Fibroblast of the aortic adventitia (primary cell): ENCODE data around the gene FRMD4A. TPM values are rescaled to one million over a fixed set of nuclear protein-coding genes. Genes with fewer than 3 reads are reported as not detected.

Source experiments
- DNase-seq: peaks from one replicate; pipeline ENCODE4 v3.0.0-alpha.2; 2010; ENCODE audit warnings: low read depth
- H3K4me3 ChIP-seq: 2 replicates; pipeline ENCODE4 v1.5.1; 2011; ENCODE audit warnings: low read depth, mild to moderate bottlenecking, control low read depth, low read length, moderate library complexity
- CTCF ChIP-seq: IDR thresholded peaks from 2 replicates; pipeline ENCODE4 v1.5.1; 2011; ENCODE audit warnings: mild to moderate bottlenecking, low read length, control low read depth, inconsistent platforms; ENCODE audit not compliant: insufficient read depth
- total RNA-seq: library from RNA; depleted of rRNA; stranded (reverse); fragments of >200 nt; gene quantifications from 2 replicates; pipeline ENCODE4 v1.2.3, GENCODE V29; 2012; ENCODE audit warnings: low replicate concordance

FRMD4A gene
- total RNA-seq, 1 donor = 42.4 TPM

DNA sequence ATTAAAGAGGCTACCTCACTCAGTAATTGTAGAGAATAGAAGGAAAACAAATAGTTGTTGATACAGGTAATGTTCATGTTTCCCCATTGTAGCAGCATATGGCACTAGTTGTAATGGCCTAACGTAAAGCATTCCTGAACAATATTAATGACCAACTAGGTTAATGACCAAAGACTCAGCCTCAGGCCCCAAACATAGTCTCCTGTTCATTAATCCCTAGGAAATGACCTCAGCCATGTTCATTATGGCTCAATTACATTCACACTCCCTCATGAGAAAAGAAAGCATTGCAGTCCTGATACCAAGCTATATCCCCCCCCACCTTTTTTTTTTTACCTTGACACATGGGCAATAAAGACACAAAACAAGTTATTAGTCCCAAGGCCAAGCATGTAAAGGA is 12.7 kb downstream of the FRMD4A start:
- no peak for TF ChIP-seq CTCF
- no peak for DNase-seq
- H3K4me3 ChIP-seq = no peak overlapping the region

DNA sequence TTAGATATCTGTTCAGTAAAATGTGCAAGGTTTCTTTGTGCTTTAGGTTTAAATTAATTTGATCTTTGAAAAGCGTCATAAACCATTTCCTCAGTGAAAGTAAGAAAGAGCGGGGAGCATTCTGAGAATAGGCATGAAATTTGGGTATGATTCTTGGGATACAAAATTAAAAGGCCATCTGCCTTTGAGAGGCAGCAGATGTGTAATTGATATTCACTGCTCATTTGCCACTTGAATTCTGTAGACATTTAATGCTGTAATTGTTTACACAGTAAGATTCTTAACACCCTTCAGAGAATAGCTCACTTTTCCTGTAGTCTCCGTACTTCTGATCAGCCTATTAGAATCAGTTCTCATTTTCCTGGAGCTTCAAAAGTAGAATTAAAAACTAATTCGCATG is 18.7 kb downstream of the FRMD4A start:
- TF ChIP-seq CTCF = no peak
- H3K4me3 ChIP-seq = no peak overlapping the region
- DNase-seq = no peak

GRCh38 chr10:14311206-14311957 is 19.3 kb downstream of the FRMD4A start:
- no peak for DNase-seq
- no peak for TF ChIP-seq CTCF
- no peak overlapping the region for H3K4me3 ChIP-seq

GRCh38 chr10:14309593-14309992 is 21.1 kb downstream of the FRMD4A start:
- TF ChIP-seq CTCF = no peak
- H3K4me3 ChIP-seq = no peak overlapping the region
- no peak for DNase-seq

GRCh38 chr10:14306190-14306589 is 24.5 kb downstream of the FRMD4A start:
- H3K4me3 ChIP-seq = no peak overlapping the region
- TF ChIP-seq CTCF = no peak
- DNase-seq = no peak

DNA sequence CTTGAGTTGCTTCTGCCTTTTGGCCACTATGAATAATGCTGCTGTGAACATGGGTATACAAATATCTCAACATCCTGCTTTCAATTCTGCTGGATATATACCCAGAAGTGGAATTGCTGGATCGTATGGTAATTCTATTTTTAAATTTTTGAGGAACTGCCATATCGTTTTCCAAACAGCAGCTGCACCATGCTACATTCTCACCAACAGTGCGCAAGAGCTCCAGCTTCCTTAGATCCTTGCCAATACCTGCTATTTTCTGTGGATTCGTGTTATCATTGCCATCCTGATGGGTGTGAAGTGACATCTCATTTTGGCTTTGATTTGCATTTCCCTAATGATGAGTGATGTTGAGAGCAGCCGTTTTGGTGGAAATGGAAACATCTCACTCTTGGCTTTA is 26.7 kb downstream of the FRMD4A start:
- no peak overlapping the region for H3K4me3 ChIP-seq
- no peak for TF ChIP-seq CTCF
- no peak for DNase-seq

DNA sequence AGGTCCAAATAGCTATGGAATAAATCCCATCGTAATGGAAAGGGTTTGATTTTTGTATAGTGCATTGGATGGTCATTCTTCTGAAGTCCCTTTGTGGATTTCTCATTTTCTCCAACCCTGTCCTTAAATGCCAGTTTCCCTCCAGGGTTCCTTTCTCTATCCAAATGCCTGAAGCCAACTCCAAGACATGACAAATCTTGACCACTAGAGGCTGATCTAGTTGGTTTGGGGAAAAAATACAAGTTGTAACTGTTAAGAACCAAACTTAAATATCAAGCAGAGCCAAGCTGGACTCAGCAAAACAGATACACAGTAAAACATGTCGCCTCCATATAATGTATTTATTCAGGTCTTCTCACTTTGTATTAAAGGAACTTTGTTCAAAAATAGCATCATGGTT is 28.7 kb downstream of the FRMD4A start:
- peak; percentile 62 for TF ChIP-seq CTCF
- no peak overlapping the region for H3K4me3 ChIP-seq
- peak; percentile 33 for DNase-seq
